Esophagus squamous epithelium (tissue), 4 donors: ENCODE results near the gene PROB1.

Experiments
- CTCF ChIP-seq, 6 experiments: fragments of 450-650 bp in 4 of 6; fragments of 200-600 bp in 2 of 6; sonication (generic) in 2 of 6; IDR thresholded peaks; one replicate each; pipeline ENCODE4 v1.5.1; 2016 to 2019; ENCODE audit warnings: antibody characterized with exemption in 6 of 6, mild to moderate bottlenecking in 4 of 6, moderate library complexity in 4 of 6
- POLR2A ChIP-seq, 4 donors: fragments of 450-650 bp; IDR thresholded peaks; one replicate each; pipeline ENCODE4 v1.6.1; 2017; ENCODE audit warnings: antibody characterized with exemption in 4 of 4, mild to moderate bottlenecking in 4 of 4, moderate library complexity in 3 of 4

- TF ChIP-seq CTCF (IDR thresholded peaks at IDR 0.05) (no peak), POLR2A (IDR thresholded peaks at IDR 0.05) (no peak)
These were observed 31.0 kb downstream of the PROB1 start for GRCh38 chr5:139363937-139364336.
